ENCODE measurements around the gene ICAM1.
A peak's percentile ranks its signal among the peaks of the same experiment; 100 is the strongest.
"Not testable (repeated sequence)": the region's sequence is repeated elsewhere in the genome, so short reads cannot be mapped to it uniquely, and the experiment has no call there.

ICAM1 gene

GRCh38 chr19:10277795-10278589, 7.1 kb downstream of the ICAM1 start:
- DNase-seq (ENCODE audit: low spot score): no peak

GRCh38 chr19:10278935-10279334, 8.0 kb downstream of the ICAM1 start:
- DNase-seq (ENCODE audit: low spot score): no peak

DNA sequence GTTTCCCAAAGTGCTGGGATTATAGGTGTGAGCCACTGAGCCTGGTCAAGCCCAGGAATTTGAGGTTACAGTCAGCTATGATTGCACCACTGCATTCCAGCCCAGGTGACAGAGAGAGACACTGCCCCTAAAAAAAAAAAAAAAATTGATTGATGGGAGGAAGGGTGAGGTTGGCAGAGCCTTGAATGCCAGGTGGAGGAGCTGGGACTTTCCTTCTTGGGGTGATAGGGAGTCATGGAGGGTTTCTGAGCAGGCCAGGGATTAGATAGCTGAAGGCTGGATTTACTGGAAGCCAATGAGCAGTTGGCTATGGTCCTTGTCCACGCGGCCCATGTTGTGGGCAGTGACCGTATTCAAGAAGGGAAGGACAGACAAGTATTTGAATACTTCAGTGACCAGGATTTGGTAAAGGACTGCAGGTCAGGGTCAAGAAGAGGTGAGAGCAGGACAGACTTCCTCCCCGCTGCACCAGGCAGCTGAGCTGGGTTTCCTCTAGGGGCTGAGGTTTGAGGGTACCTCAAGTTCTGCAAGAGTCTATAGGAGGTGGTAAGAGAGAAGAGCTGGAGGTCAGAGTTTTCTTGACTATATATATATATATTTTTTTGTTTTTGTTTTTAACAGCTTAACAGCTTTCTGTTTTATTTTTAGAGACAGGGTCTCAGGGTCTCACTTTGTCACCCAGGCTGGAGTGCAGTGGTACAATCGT, 9.0 kb downstream of the ICAM1 start:
- no peak for DNase-seq (ENCODE audit: low spot score)

DNA sequence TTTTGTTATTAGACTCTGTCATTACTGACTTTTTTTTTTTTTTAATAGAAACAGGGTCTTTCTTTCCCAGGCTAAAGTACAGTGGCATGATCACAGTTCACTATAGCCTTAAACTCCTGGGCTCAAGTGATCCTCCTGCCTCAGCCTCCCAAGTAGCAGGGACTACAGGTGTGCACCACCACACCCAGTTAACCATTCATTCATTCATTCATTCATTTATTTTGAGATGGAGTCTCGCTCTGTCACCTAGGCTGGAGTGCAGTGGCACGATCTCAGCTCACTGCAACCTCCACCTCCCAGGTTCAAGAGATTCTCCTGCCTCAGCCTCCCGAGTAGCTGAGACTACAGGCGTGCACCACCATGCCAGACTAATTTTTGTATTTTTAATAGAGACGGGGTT, 11.1 kb downstream of the ICAM1 start:
- DNase-seq (ENCODE audit: low spot score): not testable (repeated sequence)

GRCh38 chr19:10283301-10284064, 12.6 kb downstream of the ICAM1 start:
- peak; percentile 70 for DNase-seq (ENCODE audit: low spot score)

- no peak for DNase-seq (ENCODE audit: low spot score)
Observed at GRCh38 chr19:10284065-10284959, 13.4 kb downstream of the ICAM1 start.

GRCh38 chr19:10284960-10285278, 14.0 kb downstream of the ICAM1 start:
- DNase-seq (ENCODE audit: low spot score): no peak

DNA sequence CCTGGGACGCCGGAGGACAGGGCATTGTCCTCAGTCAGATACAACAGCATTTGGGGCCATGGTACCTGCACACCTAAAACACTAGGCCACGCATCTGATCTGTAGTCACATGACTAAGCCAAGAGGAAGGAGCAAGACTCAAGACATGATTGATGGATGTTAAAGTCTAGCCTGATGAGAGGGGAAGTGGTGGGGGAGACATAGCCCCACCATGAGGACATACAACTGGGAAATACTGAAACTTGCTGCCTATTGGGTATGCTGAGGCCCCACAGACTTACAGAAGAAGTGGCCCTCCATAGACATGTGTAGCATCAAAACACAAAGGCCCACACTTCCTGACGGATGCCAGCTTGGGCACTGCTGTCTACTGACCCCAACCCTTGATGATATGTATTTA, 14.5 kb downstream of the ICAM1 start:
- DNase-seq (ENCODE audit: low spot score): no peak

DNA sequence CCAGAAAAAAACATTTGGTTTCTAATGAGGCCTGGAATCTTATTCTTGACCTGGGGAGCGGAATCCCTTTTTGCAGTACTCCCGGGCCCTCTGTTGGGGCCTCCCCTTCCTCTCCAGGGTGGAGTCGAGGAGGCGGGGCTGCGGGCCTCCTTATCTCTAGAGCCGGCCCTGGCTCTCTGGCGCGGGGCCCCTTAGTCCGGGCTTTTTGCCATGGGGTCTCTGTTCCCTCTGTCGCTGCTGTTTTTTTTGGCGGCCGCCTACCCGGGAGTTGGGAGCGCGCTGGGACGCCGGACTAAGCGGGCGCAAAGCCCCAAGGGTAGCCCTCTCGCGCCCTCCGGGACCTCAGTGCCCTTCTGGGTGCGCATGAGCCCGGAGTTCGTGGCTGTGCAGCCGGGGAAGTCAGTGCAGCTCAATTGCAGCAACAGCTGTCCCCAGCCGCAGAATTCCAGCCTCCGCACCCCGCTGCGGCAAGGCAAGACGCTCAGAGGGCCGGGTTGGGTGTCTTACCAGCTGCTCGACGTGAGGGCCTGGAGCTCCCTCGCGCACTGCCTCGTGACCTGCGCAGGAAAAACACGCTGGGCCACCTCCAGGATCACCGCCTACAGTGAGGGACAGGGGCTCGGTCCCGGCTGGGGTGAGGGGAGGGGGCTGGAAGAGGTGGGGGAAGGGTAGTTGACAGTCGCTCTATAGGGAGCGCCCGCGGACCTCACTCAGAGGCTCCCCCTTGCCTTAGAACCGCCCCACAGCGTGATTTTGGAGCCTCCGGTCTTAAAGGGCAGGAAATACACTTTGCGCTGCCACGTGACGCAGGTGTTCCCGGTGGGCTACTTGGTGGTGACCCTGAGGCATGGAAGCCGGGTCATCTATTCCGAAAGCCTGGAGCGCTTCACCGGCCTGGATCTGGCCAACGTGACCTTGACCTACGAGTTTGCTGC, 16.1 kb downstream of the ICAM1 start, which contains the start of gene ICAM4:
Gene ICAM4, plus strand, starts transcription at position 153 of the 935 bp plus-strand sequence. Its CDS starts 58 bp downstream, at position 211.
- DNase-seq (ENCODE audit: low spot score): no peak

DNA sequence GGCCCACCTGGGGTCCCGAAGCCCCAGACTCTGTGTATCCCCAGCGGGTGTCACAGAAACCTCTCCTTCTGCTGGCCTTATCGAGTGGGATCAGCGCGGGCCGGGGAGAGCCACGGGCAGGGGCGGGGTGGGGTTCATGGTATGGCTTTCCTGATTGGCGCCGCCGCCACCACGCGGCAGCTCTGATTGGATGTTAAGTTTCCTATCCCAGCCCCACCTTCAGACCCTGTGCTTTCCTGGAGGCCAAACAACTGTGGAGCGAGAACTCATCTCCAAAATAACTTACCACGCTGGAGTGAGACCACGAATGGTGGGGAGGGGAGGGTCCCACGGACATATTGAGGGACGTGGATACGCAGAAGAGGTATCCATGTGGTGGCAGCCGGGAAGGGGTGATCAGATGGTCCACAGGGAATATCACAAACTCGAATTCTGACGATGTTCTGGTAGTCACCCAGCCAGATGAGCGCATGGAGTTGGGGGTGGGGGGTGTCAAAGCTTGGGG, 17.8 kb downstream of the ICAM1 start:
- peak; percentile 84 for DNase-seq (ENCODE audit: low spot score)

GRCh38 chr19:10289167-10289835, 18.4 kb downstream of the ICAM1 start:
- peak; percentile 89 for DNase-seq (ENCODE audit: low spot score)

DNA sequence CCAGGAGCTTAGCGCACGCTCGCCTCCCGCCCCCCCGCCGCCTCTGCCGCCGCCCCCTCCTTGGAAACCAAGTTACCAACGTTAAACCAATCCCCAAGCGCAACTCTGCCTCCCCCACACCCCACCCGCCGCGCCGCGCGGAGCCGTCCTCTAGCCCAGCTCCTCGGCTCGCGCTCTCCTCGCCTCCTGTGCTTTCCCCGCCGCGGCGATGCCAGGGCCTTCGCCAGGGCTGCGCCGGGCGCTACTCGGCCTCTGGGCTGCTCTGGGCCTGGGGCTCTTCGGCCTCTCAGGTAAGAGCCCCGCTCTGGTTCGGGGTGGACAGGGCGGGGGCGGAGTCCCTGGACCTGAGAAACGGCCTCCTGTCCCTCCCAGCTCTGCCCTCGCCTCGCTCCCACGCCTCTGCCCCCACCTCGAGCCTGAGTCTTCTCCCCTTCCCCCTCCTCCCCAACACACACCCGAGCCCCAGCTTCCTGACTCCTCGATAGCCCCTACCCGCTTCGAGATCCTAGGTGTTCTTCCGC, 19.0 kb downstream of the ICAM1 start, which contains the start of gene ICAM5:
Gene ICAM5, plus strand, starts transcription at position 117 of the 521 bp plus-strand sequence. Its CDS starts 92 bp downstream, at position 209.
- peak; percentile 47 for DNase-seq (ENCODE audit: low spot score)

- DNase-seq (ENCODE audit: low spot score): no peak
Observed at GRCh38 chr19:10290357-10290875, 19.5 kb downstream of the ICAM1 start.

DNA sequence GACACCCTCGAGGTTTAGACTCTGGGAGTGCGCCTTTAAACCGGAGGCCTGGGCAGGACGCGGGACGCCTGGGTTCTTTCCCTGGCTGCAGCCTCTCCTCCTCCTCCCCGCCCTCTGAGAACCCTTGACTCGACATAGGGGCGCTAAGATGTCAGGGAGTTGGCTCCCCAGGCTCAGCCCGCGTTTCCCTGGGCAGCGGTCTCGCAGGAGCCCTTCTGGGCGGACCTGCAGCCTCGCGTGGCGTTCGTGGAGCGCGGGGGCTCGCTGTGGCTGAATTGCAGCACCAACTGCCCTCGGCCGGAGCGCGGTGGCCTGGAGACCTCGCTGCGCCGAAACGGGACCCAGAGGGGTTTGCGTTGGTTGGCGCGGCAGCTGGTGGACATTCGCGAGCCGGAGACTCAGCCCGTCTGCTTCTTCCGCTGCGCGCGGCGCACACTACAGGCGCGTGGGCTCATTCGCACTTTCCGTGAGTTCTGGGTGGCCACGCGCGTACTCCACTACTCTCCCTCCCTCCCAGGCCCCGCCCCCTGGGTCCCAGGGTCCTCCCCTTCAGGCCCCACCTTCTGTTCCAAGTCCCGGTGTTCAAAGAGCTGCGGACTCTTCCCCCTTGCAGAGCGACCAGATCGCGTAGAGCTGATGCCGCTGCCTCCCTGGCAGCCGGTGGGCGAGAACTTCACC, 20.1 kb downstream of the ICAM1 start:
- DNase-seq (ENCODE audit: low spot score): peak; percentile 59

- no peak for DNase-seq (ENCODE audit: low spot score)
Observed at GRCh38 chr19:10291554-10292205, 20.8 kb downstream of the ICAM1 start.

GRCh38 chr19:10292206-10292788, 21.4 kb downstream of the ICAM1 start:
- peak; percentile 74 for DNase-seq (ENCODE audit: low spot score)

- no peak for DNase-seq (ENCODE audit: low spot score)
Observed at GRCh38 chr19:10292789-10293636, 22.1 kb downstream of the ICAM1 start.

Data from SW480 (cell line).